OCI-M2 (cell line): ENCODE results near the gene AIP.

Experiments used
- DNase-seq: peaks from one replicate; lab custom pipeline; 2025; ENCODE audit not compliant: unreplicated experiment; lab: John Stamatoyannopoulos, UW

Gene AIP

DNA sequence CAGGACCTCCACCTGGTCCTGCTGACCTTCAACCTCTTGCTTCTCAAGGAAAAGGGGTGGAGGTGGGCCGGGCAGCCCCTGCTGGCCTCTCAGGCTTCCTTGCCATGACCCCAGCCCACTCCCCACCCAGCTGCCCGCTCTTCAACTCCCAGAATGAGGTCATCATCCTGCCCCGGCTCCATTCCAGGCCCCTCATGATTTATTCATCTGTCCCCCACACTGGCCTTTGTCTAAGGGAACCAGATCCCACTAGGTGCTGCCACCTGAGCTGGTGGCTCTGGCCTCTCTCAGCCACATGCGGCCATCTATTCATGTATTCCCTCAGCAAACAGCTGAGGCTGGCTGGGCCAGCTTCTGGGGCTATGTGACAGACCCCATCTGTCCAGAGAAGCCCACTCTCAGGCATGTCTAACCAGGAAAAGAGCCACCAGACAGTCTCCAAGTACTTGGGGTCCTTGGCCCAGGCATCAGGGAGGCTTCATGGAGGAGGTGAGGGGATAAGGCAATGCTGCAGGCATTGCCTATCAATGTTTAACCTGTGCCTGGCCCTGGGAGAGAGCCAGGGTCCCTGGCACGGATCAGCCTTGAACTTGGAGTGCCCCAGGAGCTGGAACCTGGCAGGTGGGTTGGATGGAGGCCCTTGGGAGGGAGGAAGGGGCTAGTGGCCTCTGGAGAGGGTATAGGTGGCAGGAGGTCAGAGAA is 42.6 kb downstream of the AIP start:
- no peak for DNase-seq

DNA sequence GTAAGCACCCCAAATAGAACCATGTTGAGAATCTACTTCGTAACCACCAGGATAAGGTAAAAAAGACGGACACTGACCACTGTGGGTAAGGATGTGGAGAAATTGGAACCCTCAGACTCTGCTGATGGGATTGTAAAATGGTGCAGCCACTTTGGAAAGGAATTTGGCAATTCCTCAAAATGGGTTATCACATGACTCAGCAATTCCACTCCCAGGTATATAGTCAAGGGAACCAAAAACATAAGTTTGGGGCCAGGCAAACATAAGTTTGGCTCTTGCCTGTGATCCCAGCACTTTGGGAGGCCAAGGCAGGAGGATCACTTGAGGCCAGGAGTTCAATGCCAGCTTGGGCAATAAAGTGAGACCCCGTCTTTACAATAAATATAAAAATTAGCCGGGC is 45.5 kb downstream of the AIP start:
- DNase-seq, result no peak

DNA sequence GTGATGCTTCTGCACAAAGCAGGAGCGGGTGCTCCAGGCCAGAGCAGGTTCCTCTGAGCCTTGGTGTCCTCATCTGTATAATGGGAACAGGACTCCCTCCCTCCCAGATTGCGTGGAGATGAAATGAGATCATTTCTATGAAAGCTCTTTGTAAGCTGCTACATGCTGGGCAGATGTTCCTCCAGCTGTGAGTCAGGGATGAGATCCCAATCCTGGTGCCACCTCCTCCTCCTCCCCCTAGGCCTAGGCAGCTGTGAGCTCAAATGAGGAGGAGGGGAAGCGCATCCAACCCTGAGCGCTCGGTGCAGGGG is 47.4 kb downstream of the AIP start:
- DNase-seq, result no peak

DNA sequence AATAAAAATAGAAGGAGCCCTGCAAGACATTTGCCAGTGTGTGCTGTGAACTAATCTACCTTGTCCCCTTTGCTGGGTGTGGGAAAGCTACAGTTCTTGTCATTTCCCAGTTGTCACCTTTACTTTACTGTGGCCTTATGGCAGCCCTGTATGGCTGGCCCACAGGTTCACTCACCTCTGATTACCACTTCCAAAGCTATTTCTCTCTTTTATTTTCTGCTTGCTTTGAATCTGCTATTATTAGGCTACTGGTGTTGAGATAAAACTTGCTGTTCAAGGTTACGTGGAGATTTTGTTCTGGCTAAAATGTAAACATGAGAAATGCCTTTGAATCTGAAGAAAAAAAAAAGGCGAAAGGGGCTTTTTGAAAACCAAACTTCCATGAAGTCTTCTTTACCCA is 50.1 kb downstream of the AIP start:
- no peak for DNase-seq

DNA sequence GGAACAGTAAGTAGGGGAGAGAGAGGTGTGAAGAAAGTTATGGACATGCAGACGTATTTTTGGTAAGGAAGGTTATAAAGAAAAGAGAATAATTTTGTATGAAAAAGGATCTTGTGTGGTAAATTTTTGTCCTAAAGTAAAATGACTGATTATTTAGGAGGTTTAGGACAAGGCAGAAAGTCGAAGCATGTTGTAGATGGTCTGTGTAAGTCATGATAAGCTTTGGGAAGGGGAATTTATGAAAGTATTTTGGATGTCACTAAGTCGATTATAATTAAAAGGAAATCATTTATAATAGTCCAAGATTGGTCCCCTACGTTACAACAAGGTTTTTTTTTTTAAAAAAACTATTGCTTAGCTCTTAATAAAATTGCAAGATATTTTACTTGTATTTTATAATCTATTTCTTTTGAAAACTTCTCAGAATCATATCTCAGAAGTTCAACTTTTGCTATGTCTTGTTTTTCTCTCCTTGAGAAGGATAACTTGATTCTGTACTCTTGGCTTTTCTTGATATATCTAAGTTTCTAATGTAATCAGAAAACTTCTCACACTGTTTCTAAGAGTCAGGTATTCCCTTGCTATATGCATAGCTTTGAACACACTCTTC is 51.3 kb downstream of the AIP start:
- DNase-seq, result no peak

DNA sequence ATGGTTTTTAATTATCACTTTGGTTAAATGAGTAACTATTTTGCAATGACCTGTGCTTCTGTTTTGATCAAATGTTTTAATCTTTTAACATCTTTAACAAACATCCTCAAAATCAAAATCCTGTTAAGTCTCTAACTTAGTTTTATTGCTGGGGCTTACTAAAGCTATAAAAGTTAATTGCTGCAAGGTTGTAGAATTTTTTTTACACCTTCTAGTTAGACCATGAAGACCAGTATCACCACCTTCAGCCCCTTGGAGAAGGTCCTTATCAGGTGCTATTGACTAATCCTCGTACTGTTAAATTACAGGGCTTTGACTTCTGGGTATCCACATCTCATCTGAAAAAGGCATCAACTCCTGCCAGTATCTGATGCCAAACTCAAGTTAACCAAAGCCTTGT is 52.7 kb downstream of the AIP start:
- DNase-seq, result no peak

DNA sequence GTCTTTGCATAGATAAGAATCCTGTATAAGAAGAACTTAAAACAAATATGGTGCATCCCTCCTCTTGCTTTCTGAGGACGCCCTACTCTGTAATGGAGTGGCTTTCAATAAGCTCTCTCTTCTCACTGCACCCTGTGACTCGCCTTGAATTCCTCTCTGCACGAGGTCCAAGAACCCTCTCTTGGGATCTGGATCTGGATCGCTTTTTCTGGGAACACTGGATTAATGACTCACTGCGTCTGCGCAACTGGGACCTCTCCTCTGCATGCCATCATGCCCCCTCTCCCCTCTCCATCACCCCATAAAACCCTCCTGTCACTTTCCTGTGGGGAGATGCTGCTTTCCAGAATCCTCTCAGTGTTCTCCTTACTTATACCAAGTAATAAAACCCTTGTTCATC is 55.5 kb downstream of the AIP start:
- no peak for DNase-seq

DNA sequence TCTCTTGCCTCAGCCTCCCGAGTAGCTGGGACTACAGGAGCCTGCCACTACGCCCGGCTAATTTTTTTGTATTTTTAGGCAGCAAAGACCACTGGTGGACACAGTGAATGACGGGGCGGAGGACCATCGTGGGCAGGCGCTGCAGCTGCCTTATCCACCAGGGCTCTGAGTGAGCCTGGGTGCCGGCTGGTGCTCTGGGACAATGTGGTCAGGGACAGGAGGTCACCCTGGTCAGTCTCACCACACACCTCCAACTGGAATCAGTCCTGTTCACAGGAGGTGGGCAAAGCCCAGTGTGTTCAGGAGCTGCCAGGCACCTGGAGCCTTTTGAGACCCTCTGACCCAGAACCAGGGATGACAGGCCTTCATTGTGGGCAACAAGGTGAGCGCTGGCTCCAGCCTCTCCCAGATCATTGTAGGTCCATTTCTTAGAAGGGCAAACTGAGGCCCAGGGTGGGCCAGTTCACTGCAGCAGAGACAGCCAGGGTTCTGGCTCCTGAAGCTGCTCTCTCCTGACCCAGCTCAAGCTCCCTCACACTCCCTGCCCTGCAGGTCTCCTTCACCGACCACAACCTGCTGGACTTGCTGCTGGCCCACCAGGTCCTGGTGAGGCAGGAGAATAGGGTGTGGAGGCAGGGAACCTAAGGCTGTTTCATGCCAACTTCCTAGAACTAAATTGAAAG is 56.1 kb downstream of the AIP start:
- DNase-seq, result no peak

DNA sequence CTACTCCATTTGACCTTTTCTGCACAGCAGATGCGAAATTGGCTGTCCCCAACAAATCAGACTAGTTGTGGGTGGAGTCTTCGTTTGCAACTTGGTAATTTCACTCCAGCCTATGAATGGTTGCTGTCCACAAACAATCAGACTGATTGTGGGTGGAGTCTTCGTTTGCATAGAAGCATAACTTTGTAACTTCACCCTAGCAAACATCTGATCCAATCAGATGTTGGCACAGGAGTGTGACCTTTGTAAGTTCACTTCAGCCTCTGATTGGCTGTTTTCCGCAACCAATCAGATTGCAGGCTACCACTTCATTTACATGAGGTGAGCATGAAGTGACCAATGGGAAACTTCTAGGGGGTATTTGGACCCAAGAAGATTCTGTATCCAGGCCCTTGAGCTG is 56.7 kb downstream of the AIP start:
- no peak for DNase-seq
